Renal cortical epithelial cell (primary cell): ENCODE measurements around the gene MMP23B. TPM values are rescaled to one million over a fixed set of nuclear protein-coding genes. Genes with fewer than 3 reads are reported as not detected.
"Not testable (repeated sequence)": the region's sequence is repeated elsewhere in the genome, so short reads cannot be mapped to it uniquely, and the experiment has no call there.

Source experiments
- DNase-seq: peaks from one replicate; pipeline ENCODE4 v3.0.0-alpha.2; 2011; ENCODE audit warnings: low read depth
- total RNA-seq: library from RNA; depleted of rRNA; stranded (reverse); fragments of >200 nt; gene quantifications from 2 replicates; pipeline ENCODE4 v1.2.3, GENCODE V29; 2014

The MMP23B gene
- total RNA-seq: 4.0 and 14.9 TPM in 2 replicates

DNA sequence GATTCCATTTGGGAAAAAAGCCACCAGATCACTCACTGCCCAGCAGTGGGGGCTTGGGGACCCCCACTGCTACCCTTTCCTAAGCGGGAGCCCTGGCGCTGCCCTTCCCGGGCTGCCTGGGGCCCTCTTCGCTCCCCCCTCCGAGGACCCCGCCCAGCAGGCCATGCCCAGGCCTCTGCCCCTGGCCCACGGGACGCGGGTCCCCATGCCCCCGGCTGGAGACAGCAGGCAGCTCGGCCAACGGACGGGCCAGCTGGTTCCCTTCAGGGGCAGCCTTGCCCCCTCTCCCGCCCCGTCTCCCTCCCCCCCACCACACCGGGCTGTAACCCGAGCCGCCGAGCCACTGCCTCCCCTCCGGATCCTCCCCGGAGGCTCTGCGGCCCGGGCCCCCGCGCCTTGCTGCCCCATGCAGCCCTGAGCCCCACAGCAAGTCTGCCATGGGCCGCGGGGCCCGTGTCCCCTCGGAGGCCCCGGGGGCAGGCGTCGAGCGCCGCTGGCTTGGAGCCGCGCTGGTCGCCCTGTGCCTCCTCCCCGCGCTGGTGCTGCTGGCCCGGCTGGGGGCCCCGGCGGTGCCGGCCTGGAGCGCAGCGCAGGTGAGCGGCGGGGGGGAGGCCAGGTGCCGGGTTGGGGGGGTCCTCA is at the start of gene MMP23B:
TSS of gene MMP23B (plus strand) at position 392 of the 639 bp plus-strand sequence. CDS start at position 438, 46 bp downstream.
- no peak for DNase-seq

- DNase-seq: no peak
These were observed 49.2 kb upstream of the MMP23B start for GRCh38 chr1:1582585-1583346.

GRCh38 chr1:1583347-1584010 is 48.5 kb upstream of the MMP23B start:
- DNase-seq: no peak

GRCh38 chr1:1591452-1591851 is 40.5 kb upstream of the MMP23B start:
- no peak for DNase-seq

- DNase-seq: no peak
These were observed 38.0 kb upstream of the MMP23B start for GRCh38 chr1:1593834-1594601.

- DNase-seq: no peak
These were observed 37.2 kb upstream of the MMP23B start for GRCh38 chr1:1594602-1595260.

GRCh38 chr1:1595341-1595740 is 36.6 kb upstream of the MMP23B start:
- not testable (repeated sequence) for DNase-seq

GRCh38 chr1:1596493-1597274 is 35.3 kb upstream of the MMP23B start:
- DNase-seq: no peak

DNA sequence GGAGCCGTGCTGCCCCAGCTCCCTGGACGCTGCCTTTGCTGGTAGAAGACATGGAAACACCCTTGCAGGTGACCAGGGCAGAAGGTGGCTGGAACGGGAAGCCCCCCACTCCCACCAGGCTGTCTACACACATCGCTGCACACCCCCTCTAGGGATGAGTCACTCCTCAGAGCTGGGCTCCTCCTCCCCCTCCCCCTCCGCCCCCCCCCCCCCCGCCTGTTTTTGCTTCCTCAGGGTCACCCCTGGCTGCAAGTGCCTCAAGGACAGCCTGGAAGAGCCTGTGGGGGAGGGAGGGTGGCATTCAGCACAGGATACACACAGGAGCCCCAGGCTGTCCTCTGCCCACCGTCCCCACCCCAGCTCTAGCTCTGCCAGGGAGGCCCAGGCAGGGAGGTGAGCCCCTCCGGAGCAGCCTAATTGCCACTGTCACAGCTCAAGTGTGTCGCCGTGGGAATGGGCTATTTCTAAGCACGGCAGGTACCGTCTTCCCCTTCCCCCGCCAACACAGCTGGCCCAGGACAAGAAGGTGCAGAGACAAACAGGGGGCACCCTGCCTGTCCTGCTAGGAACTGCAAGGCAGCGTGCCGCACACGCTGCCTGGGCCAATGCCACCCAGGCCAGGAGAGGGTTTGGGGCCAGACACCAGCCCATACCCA is 34.6 kb upstream of the MMP23B start:
- DNase-seq: no peak

DNA sequence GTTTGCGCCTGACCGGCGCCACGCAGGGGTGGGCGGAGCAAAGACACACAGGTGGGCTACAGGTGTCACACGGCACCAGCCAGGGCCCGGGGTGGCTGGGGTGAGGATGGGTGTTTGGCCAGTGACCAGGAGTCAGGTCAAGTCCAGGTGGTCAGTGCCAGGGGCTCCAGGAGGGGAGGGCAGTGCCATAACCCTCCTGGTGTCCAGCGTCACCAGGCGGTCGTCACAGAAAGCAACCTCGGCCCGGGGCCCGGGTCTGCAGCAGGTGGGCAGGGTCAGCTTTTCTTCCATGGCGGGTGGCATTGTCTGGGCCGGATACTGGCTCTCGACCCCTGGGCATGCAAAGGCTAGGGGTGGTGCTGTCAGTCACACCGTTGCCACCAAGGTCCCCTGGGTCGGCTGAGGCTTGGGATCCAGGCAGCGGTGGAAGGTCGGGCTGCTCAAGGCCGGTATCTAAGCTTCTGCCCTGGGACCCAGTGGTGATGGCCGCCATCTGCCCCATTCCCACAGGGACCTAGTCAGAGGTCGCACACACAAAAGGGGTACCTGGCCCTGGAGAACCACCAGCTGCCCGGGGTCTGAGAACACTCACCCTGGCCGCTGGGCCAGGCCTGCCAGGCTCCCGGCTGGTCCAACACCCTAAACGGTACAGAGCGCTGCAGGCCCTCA is 33.8 kb upstream of the MMP23B start:
- DNase-seq: no peak

DNA sequence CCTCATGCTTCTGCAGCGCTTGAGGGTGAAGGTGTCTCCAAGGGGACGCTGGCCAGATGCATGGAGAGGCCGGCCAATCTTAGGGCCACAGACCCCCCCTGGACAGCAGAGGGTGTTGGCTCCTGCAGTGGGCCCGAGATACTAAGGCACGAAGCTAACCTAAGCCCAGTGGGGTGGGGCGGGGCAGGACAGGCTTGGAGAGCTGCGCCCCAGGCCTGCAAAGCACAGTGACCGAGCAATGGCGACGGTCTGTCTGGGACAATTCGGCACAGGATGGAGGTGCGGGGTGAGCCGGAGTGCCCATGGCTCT is 33.3 kb upstream of the MMP23B start:
- no peak for DNase-seq

DNA sequence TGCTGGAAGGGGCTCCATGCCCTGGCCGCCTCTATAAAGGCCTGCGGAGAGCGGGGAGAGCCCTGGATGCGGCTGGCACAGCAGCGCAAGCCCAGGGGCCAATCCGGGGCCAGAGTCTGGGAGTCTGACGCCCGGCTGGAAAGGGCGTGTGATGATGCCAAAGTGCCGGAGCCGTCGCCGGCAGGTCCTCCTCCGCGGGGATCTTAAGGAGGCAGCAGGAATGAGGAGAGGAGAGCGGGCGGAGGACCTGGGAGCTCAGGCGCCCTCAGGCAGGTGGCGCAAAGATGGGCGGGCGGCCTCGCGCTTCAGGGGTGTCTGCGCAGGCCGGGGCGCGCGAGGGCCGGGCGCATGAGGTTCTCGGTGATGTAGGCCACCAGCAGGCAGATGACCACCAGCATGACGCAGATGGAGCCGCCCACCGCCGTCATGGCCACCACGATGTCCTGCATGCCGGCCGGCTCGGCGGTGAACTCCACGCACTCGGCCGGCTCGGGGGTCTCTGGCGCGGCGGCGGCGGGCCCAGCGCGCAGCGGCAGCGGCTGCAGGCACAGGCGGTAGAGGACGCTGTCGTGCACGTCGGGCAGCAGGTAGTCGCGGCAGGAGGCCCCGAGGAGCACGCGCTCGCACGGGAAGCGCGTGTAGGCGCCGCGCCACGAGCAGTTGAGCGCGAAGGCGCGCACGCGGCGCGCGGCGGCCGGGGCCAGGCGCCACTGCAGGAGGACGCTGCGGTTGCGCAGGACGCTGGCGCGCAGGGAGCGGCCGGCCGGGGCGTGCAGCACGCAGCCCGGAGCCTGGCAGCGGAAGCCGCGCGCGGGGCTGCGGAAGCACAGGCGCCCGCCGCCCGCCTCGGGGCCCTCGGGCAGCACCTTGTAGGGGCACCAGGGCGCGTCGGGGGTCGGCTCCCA is 32.7 kb upstream of the MMP23B start:
- DNase-seq: no peak

GRCh38 chr1:1599935-1600860 is 31.8 kb upstream of the MMP23B start, which contains the start of gene FNDC10:
Gene FNDC10, minus strand, starts transcription at chr1:1600135. Its CDS starts 120 bp downstream, at chr1:1600015.
- DNase-seq: no peak

GRCh38 chr1:1600861-1601563 is 31.0 kb upstream of the MMP23B start:
- DNase-seq: no peak

- DNase-seq: no peak
These were observed 30.2 kb upstream of the MMP23B start for GRCh38 chr1:1601564-1602303.

- DNase-seq: no peak
These were observed 29.5 kb upstream of the MMP23B start for GRCh38 chr1:1602304-1602967.
